ENCODE results near the gene REC114.
A peak's percentile ranks its signal among the peaks of the same experiment; 100 is the strongest.

Gene REC114

DNA sequence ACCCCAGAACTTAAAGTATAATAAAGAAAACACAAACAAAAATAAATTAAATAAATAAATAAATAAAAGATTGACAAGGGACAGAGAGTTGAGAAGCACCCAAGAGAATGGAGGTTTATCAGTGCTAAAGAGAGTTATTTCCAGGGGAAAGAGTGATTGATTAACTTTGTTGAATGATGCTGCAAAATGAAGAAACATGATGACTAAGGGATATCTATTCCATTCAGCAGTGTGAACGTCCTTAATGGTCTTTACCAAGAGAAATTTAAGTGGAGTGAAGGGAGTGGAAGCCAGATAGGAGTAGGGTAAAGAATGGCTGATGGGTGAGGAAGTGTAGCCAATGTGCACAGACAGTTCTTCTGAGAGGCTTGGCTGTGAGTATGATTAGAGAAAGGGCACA, 11.1 kb downstream of the REC114 start:
- no peak overlapping the region for H3K4me3 ChIP-seq (replicated peaks; ENCODE audit: low read depth, low read length)
- no peak for DNase-seq (ENCODE audit: low read depth)
- TF ChIP-seq, protein P1, sequence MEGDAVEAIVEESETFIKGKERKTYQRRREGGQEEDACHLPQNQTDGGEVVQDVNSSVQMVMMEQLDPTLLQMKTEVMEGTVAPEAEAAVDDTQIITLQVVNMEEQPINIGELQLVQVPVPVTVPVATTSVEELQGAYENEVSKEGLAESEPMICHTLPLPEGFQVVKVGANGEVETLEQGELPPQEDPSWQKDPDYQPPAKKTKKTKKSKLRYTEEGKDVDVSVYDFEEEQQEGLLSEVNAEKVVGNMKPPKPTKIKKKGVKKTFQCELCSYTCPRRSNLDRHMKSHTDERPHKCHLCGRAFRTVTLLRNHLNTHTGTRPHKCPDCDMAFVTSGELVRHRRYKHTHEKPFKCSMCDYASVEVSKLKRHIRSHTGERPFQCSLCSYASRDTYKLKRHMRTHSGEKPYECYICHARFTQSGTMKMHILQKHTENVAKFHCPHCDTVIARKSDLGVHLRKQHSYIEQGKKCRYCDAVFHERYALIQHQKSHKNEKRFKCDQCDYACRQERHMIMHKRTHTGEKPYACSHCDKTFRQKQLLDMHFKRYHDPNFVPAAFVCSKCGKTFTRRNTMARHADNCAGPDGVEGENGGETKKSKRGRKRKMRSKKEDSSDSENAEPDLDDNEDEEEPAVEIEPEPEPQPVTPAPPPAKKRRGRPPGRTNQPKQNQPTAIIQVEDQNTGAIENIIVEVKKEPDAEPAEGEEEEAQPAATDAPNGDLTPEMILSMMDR (IDR thresholded peaks at IDR 0.05; ENCODE audit: low read length, missing control alignments) = no peak

DNA sequence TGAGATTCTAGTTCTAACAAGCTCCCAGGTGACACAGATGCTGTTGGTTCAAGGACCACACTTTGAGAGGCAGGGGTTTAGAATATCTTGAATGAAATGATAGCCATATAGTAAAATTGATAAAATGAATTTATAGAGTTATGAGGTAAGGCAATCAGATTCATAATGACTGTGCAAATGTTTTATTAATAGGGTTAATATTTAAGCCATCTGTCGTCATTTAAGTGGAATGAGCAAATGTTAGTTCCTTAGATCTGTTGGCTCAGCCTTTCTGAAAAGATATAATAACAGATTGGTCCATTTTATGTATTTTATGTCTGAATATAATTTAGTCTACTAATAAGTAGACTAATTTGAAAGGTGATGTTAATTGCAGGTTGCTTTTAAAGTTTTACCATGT, 12.9 kb downstream of the REC114 start:
- TF ChIP-seq, protein P1 (IDR thresholded peaks at IDR 0.05; ENCODE audit: low read length, missing control alignments) = no peak
- DNase-seq (ENCODE audit: low read depth) = no peak
- no peak overlapping the region for H3K4me3 ChIP-seq (replicated peaks; ENCODE audit: low read depth, low read length)

DNA sequence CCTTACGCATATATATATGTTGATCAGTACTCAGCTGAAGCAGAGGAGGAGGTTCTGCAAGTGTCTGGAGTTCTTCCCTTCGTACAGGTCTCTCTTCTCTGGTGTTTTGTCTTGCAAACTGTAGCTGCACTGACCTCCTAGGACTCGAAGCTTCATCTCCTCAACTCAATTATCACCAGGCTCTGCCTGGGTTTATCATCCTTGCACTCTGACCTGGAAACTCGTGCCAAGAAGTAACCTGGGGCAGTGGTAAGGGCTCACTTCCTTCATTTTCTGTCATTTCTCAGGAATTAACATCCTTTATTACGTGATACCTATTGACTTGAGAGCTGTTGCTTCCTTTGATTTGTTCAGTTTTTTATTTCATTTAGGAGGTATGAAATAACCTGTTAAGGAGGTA, 14.4 kb downstream of the REC114 start:
- no peak for DNase-seq (ENCODE audit: low read depth)
- H3K4me3 ChIP-seq (replicated peaks; ENCODE audit: low read depth, low read length) = no peak overlapping the region
- TF ChIP-seq, protein P1 (IDR thresholded peaks at IDR 0.05; ENCODE audit: low read length, missing control alignments) = no peak

DNA sequence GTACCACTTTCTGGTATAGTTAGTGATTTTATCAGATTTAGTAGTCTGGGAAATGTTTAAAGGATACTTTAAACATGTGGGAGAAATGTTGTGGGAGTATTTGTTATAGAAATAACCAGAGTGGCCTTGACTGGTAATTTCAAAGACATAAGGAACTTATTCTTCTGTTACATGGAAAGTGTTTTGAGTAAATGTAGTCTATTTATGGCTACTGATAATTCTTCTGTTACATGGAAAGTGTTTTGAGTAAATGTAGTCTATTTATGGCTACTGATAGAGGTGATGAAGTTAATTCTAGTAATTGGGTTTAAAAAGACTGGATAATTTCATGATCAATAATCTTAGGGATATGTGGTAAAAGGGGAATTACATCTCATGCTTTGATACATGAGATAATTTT, 17.7 kb downstream of the REC114 start:
- H3K4me3 ChIP-seq (replicated peaks; ENCODE audit: low read depth, low read length) = no peak overlapping the region
- DNase-seq (ENCODE audit: low read depth) = no peak
- TF ChIP-seq, protein P1 (IDR thresholded peaks at IDR 0.05; ENCODE audit: low read length, missing control alignments) = no peak

DNA sequence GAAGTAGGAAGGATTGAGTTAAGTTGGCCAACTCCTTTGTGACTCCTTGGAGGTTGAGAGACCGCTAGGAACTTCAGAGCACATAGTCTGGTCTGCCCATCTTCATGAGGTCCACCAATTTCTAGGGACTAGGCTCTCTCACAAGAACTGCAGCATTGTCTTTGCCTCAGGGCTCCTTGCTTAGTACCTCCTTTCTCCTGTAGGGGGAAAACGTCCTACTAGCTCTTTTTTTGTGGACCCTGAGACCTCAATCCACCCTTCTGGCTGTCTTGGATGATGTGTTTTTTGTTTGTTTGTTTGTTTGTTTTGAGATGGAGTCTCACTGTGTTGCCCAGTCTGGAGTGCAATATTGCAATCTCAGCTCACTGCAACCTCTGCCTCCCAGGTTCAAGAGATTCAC, 21.6 kb downstream of the REC114 start:
- no peak for DNase-seq (ENCODE audit: low read depth)
- no peak overlapping the region for H3K4me3 ChIP-seq (replicated peaks; ENCODE audit: low read depth, low read length)
- TF ChIP-seq, protein P1 (IDR thresholded peaks at IDR 0.05; ENCODE audit: low read length, missing control alignments) = peak; percentile 15

DNA sequence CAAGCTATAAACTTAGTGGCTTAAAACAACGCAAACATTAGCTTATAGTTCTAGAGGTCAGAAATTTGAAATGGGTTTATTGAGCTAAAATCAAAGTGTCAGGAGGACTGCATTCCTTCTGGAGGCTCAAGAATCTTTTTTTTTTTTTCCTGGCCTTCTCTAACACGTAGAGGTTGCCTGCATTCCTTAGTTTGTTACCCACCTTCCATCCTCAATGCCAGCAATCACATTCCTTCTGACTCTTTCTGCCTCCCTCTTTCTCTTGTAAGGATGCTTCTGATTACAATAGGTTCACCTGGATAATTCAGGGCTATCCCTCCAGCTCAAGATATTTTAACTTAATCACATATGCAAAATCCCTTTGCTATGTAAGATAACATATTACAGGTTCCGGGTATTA, 24.8 kb downstream of the REC114 start:
- DNase-seq (ENCODE audit: low read depth) = no peak
- TF ChIP-seq, protein P1 (IDR thresholded peaks at IDR 0.05; ENCODE audit: low read length, missing control alignments) = no peak
- H3K4me3 ChIP-seq (replicated peaks; ENCODE audit: low read depth, low read length) = no peak overlapping the region

DNA sequence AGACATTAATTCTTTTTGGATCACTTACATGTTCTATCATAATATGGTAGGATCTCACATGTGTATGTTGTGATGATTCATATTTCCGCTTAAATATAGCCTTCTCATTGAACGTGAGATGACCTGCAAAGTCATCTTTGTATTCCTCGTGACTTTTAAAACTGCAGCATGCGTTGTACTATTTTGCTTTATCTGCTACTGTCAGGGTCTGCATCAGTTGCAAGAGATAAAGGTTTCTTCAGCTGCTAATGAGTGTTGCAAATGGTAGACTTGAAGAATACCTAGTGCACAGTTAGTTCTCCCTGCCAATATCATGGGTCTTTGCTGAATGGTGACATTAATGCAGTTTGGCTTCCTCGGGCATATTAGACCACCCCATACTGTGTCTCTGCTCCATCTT, 31.8 kb downstream of the REC114 start:
- no peak for DNase-seq (ENCODE audit: low read depth)
- no peak overlapping the region for H3K4me3 ChIP-seq (replicated peaks; ENCODE audit: low read depth, low read length)
- TF ChIP-seq, protein P1 (IDR thresholded peaks at IDR 0.05; ENCODE audit: low read length, missing control alignments) = no peak
